Right lobe of liver (tissue), 6 donors: ENCODE results near the gene TRIO. TPM values are rescaled to one million over a fixed set of nuclear protein-coding genes. Genes with fewer than 3 reads are reported as not detected.
A peak's percentile ranks its signal among the peaks of the same experiment; 100 is the strongest.

Source experiments
- ATAC-seq, 4 donors: fragments of 200-7000 bp; cut with Tn5 transposase; one replicate each; pipeline ENCODE4 v1.9.1; 2020; ENCODE audit warnings: mild to moderate bottlenecking in 4 of 4, moderate library complexity in 4 of 4
- DNase-seq, 3 donors: peaks; one replicate each; pipeline ENCODE4 v3.0.0-alpha.2; 2020
- H3K27ac ChIP-seq, 3 donors: fragments of 200-600 bp; one replicate each; pipeline ENCODE4 v1.8.0; 2022
- H3K27me3 ChIP-seq, 2 donors: fragments of 200-600 bp; one replicate each; pipeline ENCODE4 v1.8.0; 2022
- H3K36me3 ChIP-seq, 4 donors: fragments of 200-600 bp; sonication (generic) in 1 of 4; one replicate each; pipeline versions ENCODE4 v1.5.1 to v1.8.0; 2017 to 2022; ENCODE audit warnings: control low read depth in 1 of 4
- H3K4me1 ChIP-seq, 4 donors: fragments of 200-600 bp; sonication (generic) in 1 of 4; one replicate each; pipeline versions ENCODE4 v1.5.1 to v1.8.0; 2017 to 2022; ENCODE audit warnings: control low read depth in 1 of 4
- H3K4me3 ChIP-seq, 3 donors: fragments of 200-600 bp; one replicate each; pipeline ENCODE4 v1.8.0; 2022
- H3K9me3 ChIP-seq, 4 donors: fragments of 200-600 bp; sonication (generic) in 1 of 4; one replicate each; pipeline versions ENCODE4 v1.5.1 to v1.8.0; 2017 to 2022; ENCODE audit warnings: control low read depth in 1 of 4
- CTCF ChIP-seq, 4 donors: fragments of 200-600 bp in 3 of 4; fragments of 450-650 bp in 1 of 4; IDR thresholded peaks; one replicate each; pipeline versions ENCODE4 v1.5.1 to v1.8.0; 2016 to 2022; ENCODE audit warnings: antibody characterized with exemption in 4 of 4, mild to moderate bottlenecking in 2 of 4
- POLR2A ChIP-seq: fragments of 450-650 bp; IDR thresholded peaks from one replicate; pipeline ENCODE4 v1.6.1; 2017; ENCODE audit warnings: antibody characterized with exemption, mild to moderate bottlenecking
- WGBS: methylation state at CpG from one replicate; pipeline ENCODE4 v1.1.6; 2018; ENCODE audit warnings: low coverage, low lambda C conversion rate; ENCODE audit not compliant: insufficient coverage; ENCODE audit errors: missing lambda C conversion rate; 5-methylcytosine and 5-hydroxymethylcytosine counted together
- intact Hi-C, 2 donors: fragments of 100-400 bp; cut with DNase I; formaldehyde crosslinking; loops; one replicate each; pipeline versions ENCODE4 v1.11.2 to v1.14.1; 2022
- total RNA-seq, 6 experiments: library from RNA; depleted of rRNA in 2 of 6; stranded (reverse); fragments of >200 nt in 2 of 6; fragmentation: NEBNext Ultra II Directional in 3 of 6; extraction: Animal tissue kit (Norgen Biotek cat#: 25700) in 3 of 6; gene quantifications; one replicate each; pipeline versions ENCODE4 v1.1.0 to v1.2.4, GENCODE V29; 2016 to 2023
- donor health status: DM: no; HTN: yes; CAD: no.
- donor health status: DM: no; HTN: no; CAD: no.
- donor health status: DM: no; HTN: no; CAD: no.
- donor health status: DM: no; HTN: yes; CAD: no.
- donor health status: DM: no; HTN: yes; CAD: no.

Gene TRIO
- total RNA-seq, 6 experiments from 2014 or later: 34.7 to 63.5 (median 50.2) TPM

GRCh38 chr5:14331386-14331781 is 188.2 kb downstream of the TRIO start:
- peaks cover 0 to 44% (median 0%) of the 10 kb centered on the region in 4 donors for H3K36me3 ChIP-seq
- DNase-seq (no peak), ATAC-seq (peak in 2 of 4 donors; percentile 29 to 48)
- no peak overlapping the region for H3K4me3 ChIP-seq
- 73% methylated on average over 3 of the region's 4 CpGs for WGBS
- no peaks in the 10 kb centered on the region for H3K27me3 ChIP-seq
- H3K9me3 ChIP-seq: no peaks in the 10 kb centered on the region
- H3K4me1 ChIP-seq: no peaks in the 10 kb centered on the region
- TF ChIP-seq CTCF (IDR thresholded peaks at IDR 0.05): no peak
- intact Hi-C loops: no loop called here
- H3K27ac ChIP-seq: no peak overlapping the region

- ATAC-seq (no peak), DNase-seq (no peak)
- Histone ChIP-seq H3K4me1 (no peaks in the 10 kb centered on the region), H3K27ac (no peak overlapping the region), H3K4me3 (no peak overlapping the region), H3K9me3 (no peaks in the 10 kb centered on the region), H3K27me3 (no peaks in the 10 kb centered on the region), H3K36me3 (peaks cover 0 to 51% (median under 1%) of the 10 kb centered on the region in 4 donors)
- 96% methylated on average over 6 of the region's 6 CpGs for WGBS
- TF ChIP-seq CTCF (IDR thresholded peaks at IDR 0.05) (no peak), POLR2A (no peak)
- intact Hi-C loops: no loop called here
Observed at GRCh38 chr5:14332038-14332631, 189.0 kb downstream of the TRIO start.

- WGBS: 88% methylated on average over 8 of the region's 10 CpGs
- no peak for DNase-seq
- ATAC-seq: no peak
Observed at GRCh38 chr5:14332746-14333145, 189.6 kb downstream of the TRIO start.

GRCh38 chr5:14337593-14337992 is 194.5 kb downstream of the TRIO start:
- Histone ChIP-seq H3K27me3 (no peaks in the 10 kb centered on the region), H3K27ac (no peak overlapping the region), H3K4me1 (peaks cover 0 to 19% (median 8%) of the 10 kb centered on the region in 4 donors), H3K4me3 (no peak overlapping the region), H3K9me3 (no peaks in the 10 kb centered on the region), H3K36me3 (peaks cover 0 to 46% (median 2%) of the 10 kb centered on the region in 4 donors)
- ATAC-seq: no peak
- no peak for TF ChIP-seq CTCF (IDR thresholded peaks at IDR 0.05)
- no peak for TF ChIP-seq POLR2A
- intact Hi-C loops: no loop called here
- WGBS: 89% methylated on average over 3 of the region's 7 CpGs
- no peak for DNase-seq

More at GRCh38 chr5:14332746-14333145, 189.6 kb downstream of the TRIO start:
- Histone ChIP-seq H3K36me3 (peaks cover 0 to 57% (median 2%) of the 10 kb centered on the region in 4 donors), H3K4me1 (no peaks in the 10 kb centered on the region), H3K27ac (no peak overlapping the region), H3K27me3 (no peaks in the 10 kb centered on the region), H3K9me3 (no peaks in the 10 kb centered on the region), H3K4me3 (no peak overlapping the region)
- intact Hi-C loops: no loop called here
- no peak for TF ChIP-seq CTCF (IDR thresholded peaks at IDR 0.05)
- no peak for TF ChIP-seq POLR2A
